ENCODE measurements around the gene SLC6A6. TPM values are rescaled to one million over a fixed set of nuclear protein-coding genes. Genes with fewer than 3 reads are reported as not detected.

Gene SLC6A6
- total RNA-seq, 1 experiment from 2014 or later: 49.4 TPM

GRCh38 chr3:14537590-14538450 lies 135.4 kb downstream of the SLC6A6 start:
- no peaks in the 10 kb centered on the region for H3K27me3 ChIP-seq (replicated peaks)
- DNase-seq (ENCODE audit: low read depth in 1 of 2, low spot score in 2 of 2): no peak
- no peaks in the 10 kb centered on the region for H3K36me3 ChIP-seq
- no peak overlapping the region for H3K4me3 ChIP-seq
- no peaks in the 10 kb centered on the region for H3K9me3 ChIP-seq (replicated peaks)
- no peak overlapping the region for H3K27ac ChIP-seq
- no peaks in the 10 kb centered on the region for H3K4me1 ChIP-seq (replicated peaks)

GRCh38 chr3:14538451-14539088 lies 136.2 kb downstream of the SLC6A6 start:
- no peak overlapping the region for H3K4me3 ChIP-seq
- no peaks in the 10 kb centered on the region for H3K4me1 ChIP-seq (replicated peaks)
- H3K27ac ChIP-seq: no peak overlapping the region
- DNase-seq (ENCODE audit: low read depth in 1 of 2, low spot score in 2 of 2): no peak
- no peaks in the 10 kb centered on the region for H3K27me3 ChIP-seq (replicated peaks)
- H3K9me3 ChIP-seq (replicated peaks): no peaks in the 10 kb centered on the region
- H3K36me3 ChIP-seq: no peaks in the 10 kb centered on the region

Other genes starting within 250 kb of the SLC6A6 start
- gene XPC, start 224.0 kb upstream of the SLC6A6 start, total RNA-seq (2014; rRNA removed; shearing (Covaris generic)): 12.9 and 17.7 TPM in 2 replicates
- gene LSM3, start 223.8 kb upstream of the SLC6A6 start, total RNA-seq (2014; rRNA removed; shearing (Covaris generic)): 22.4 and 25.9 TPM in 2 replicates
- 4.0 and 5.3 TPM in 2 replicates for gene GRIP2, start 137.7 kb downstream of the SLC6A6 start, total RNA-seq (2014; rRNA removed; shearing (Covaris generic))
- 15.9 and 16.9 TPM in 2 replicates for gene CCDC174, start 249.2 kb downstream of the SLC6A6 start, total RNA-seq (2014; rRNA removed; shearing (Covaris generic))

All from SJSA1 (cell line).